Measurements from ENCODE around the gene LRBA.
"Not testable (repeated sequence)": the region's sequence is repeated elsewhere in the genome, so short reads cannot be mapped to it uniquely, and the experiment has no call there.

Gene LRBA

GRCh38 chr4:150386415-150386814 is 628.7 kb downstream of the LRBA start:
- in situ Hi-C loops (cut with HindIII; ENCODE audit: low sequenced_read_pairs), result not testable (repeated sequence)

GRCh38 chr4:150385606-150386005 is 629.5 kb downstream of the LRBA start:
- in situ Hi-C loops (cut with HindIII; ENCODE audit: low sequenced_read_pairs), result no loop called here

GRCh38 chr4:150384249-150384648 is 630.8 kb downstream of the LRBA start:
- in situ Hi-C loops (cut with HindIII; ENCODE audit: low sequenced_read_pairs), result no loop called here

- in situ Hi-C loops (cut with HindIII; ENCODE audit: low sequenced_read_pairs), result no loop called here
Observed at GRCh38 chr4:150382028-150382427, 633.1 kb downstream of the LRBA start.

- in situ Hi-C loops (cut with HindIII; ENCODE audit: low sequenced_read_pairs), result no loop called here
Observed at GRCh38 chr4:150381609-150382008, 633.5 kb downstream of the LRBA start.

GRCh38 chr4:150381036-150381435 is 634.0 kb downstream of the LRBA start:
- in situ Hi-C loops (cut with HindIII; ENCODE audit: low sequenced_read_pairs), result no loop called here

GRCh38 chr4:150379454-150379853 is 635.6 kb downstream of the LRBA start:
- in situ Hi-C loops (cut with HindIII; ENCODE audit: low sequenced_read_pairs), result no loop called here

- in situ Hi-C loops (cut with HindIII; ENCODE audit: low sequenced_read_pairs), result no loop called here
Observed at GRCh38 chr4:150375025-150375424, 640.1 kb downstream of the LRBA start.

GRCh38 chr4:150371869-150372268 is 643.2 kb downstream of the LRBA start:
- in situ Hi-C loops (cut with HindIII; ENCODE audit: low sequenced_read_pairs), result no loop called here

GRCh38 chr4:150369434-150370380 is 645.4 kb downstream of the LRBA start:
- in situ Hi-C loops (cut with HindIII; ENCODE audit: low sequenced_read_pairs), result no loop called here

GRCh38 chr4:150368667-150369066 is 646.4 kb downstream of the LRBA start:
- in situ Hi-C loops (cut with HindIII; ENCODE audit: low sequenced_read_pairs), result no loop called here

GRCh38 chr4:150367326-150367725 is 647.8 kb downstream of the LRBA start:
- in situ Hi-C loops (cut with HindIII; ENCODE audit: low sequenced_read_pairs), result no loop called here

GRCh38 chr4:150366487-150366999 is 648.5 kb downstream of the LRBA start:
- in situ Hi-C loops (cut with HindIII; ENCODE audit: low sequenced_read_pairs), result no loop called here

- in situ Hi-C loops (cut with HindIII; ENCODE audit: low sequenced_read_pairs), result no loop called here
Observed at GRCh38 chr4:150363721-150364688, 651.1 kb downstream of the LRBA start.

GRCh38 chr4:150358691-150359090 is 656.4 kb downstream of the LRBA start:
- in situ Hi-C loops (cut with HindIII; ENCODE audit: low sequenced_read_pairs), result no loop called here

GRCh38 chr4:150357829-150358228 is 657.3 kb downstream of the LRBA start:
- in situ Hi-C loops (cut with HindIII; ENCODE audit: low sequenced_read_pairs), result no loop called here

- in situ Hi-C loops (cut with HindIII; ENCODE audit: low sequenced_read_pairs), result no loop called here
Observed at GRCh38 chr4:150355858-150356455, 659.1 kb downstream of the LRBA start.

GRCh38 chr4:150355418-150355817 is 659.7 kb downstream of the LRBA start:
- in situ Hi-C loops (cut with HindIII; ENCODE audit: low sequenced_read_pairs), result no loop called here

GRCh38 chr4:150354214-150354796 is 660.8 kb downstream of the LRBA start:
- in situ Hi-C loops (cut with HindIII; ENCODE audit: low sequenced_read_pairs), result no loop called here

GRCh38 chr4:150348079-150348478 is 667.0 kb downstream of the LRBA start:
- in situ Hi-C loops (cut with HindIII; ENCODE audit: low sequenced_read_pairs), result no loop called here

Data from endothelial cell of hepatic sinusoid (primary cell).